Amniotic epithelial cell (primary cell): ENCODE measurements around the gene NT5C3B.
"Not testable (repeated sequence)": the region's sequence is repeated elsewhere in the genome, so short reads cannot be mapped to it uniquely, and the experiment has no call there.

Experiments used
- DNase-seq: peaks from one replicate; pipeline ENCODE4 v3.0.0-alpha.2; 2010; ENCODE audit warnings: low read depth

The NT5C3B gene

DNA sequence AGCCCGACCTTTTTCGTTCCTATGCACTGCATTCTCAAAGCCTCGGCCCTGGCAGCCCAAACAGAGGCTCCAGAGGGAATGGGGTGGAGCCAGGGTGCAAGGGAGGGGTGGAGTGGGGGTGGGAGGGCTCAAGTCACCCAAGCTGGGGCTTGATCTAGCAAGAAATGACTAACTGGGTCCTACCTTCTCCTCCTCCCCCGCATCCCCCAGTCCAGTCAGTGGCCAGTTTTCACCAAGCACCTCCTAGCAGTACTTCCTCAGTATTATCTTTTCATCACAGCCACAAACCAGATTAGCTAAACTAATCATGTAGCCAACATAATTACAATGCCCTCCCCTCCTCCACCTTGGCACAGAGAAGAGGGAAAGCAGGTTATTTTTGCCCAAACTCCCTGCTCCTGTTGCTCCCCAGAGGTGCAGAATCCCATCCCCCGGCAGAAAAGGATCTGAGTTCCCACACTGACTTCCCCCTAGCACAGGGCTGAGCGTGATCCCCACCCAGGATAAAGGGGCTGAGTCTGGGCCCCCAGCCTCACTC lies 51.8 kb downstream of the NT5C3B start:
- DNase-seq = peak; percentile 90

DNA sequence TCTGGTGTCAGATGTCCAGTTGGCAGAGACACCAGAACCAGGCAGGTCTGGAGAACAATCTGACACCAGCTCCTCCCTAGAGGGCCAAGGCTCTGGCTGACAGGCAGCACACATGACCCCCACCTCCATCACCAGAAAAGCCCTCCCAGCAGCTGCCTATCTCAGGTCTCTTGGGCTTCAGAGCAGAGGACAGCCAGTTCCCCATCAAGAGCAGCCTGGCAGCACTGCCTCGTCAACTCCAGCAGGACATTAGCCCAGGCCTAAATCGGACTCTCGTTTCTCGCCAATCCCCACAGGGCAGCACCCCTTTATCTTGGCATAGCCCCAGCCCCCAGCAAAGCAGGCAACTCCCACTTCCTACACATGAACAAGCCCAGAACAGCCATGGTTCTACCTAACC lies 53.9 kb downstream of the NT5C3B start:
- no peak for DNase-seq

DNA sequence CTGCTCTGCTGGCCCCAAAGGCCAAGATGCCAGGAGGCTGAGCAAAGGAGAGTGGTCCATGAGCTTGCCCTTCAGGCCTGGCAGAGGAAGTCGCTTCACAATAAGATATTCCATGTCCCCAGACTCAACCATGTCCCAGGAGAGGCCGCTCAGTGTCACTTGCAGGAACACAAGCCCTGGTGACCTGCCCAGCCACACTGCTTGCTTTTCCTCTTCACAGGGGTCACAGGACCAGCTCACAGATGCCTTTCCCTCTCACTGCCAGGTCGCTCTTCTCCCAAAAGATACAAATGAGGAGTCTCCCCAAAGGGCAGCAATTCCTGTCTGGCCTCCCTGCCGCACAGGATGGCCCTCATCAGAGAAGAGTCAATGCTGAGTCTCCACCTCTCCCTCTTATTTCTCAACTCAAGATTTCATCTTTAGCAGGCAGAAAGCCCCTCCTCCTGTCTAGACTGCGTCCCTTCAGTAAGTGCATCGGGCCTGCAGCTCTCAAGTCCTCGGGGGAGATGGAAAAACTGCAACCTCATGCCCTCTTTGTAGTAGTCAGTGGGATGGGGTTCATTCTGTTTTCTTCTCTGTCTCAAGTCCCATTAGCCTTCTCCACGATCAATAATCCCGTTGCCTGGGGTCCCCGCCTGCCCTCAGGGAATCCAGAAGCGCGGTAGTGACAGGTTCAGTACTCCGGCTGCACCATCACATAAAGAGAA lies 54.5 kb downstream of the NT5C3B start:
- peak; percentile 44 for DNase-seq

DNA sequence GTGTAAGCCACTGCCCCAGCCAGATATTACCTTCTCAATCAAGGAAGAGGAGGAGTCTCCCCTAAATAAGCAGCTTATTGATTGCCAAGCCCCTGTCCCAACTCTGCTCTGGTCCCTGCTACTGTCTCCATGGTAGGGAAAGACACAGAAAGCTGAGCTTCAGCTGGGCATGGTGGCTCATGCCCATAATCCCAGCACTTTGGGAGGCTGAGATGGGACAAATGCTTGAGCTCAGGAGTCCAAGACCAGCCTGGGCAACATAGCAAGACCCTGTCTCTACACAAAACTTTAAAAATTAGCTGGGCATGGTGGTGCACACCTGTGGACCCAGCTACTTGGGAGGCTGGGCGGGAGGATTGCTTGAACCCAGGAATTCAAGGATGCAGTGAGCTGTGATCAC lies 56.1 kb downstream of the NT5C3B start:
- DNase-seq = no peak

DNA sequence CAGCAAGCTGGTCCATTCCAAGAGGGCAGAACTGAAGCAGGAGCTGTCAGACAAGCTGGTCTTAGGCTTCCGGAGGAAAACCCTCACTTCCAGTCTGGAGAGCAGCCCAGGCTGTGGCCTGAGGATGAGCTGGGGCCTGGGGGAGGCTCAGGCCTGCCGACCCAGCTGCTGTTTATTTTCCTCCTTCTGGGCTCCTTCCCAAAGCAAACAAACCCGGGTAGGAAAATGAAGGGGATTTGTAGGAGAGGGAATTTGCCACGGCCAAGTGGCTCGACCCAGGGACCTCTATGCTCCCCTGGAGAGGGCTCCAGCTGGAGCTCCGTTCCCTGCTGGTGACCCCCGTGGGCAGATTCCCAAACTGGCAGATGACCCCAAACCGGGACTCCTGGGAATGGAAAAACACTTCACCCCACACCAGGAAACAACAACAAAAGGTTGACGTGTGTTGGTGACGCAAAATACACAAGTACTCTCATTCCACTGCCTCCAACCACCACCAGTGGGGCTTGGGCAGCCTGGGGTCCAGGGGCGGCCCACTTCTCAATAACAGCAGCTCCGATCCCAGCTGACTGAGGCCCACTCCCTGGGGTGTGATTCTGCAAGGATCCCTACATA lies 58.4 kb downstream of the NT5C3B start:
- peak; percentile 89 for DNase-seq

DNA sequence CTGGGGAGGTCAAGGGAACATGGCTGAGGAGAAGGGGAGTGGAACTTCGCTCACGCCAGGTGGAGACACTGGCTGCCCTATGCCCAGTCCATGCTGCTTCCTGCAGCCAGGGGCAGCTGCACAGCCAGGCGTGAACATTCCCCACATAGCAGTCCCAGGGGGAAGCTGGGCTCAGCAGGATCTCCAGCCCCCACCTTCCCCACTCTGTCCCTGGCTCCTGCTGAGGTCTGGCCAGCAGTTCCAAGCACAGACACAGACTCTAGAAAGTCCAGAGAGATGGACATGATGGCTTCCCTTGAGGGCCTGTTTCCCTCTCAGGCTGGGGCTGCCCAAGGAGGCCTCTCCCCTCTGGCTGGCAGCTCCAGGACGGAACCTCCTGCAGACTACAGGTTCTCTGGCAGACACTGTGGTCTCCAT lies 58.9 kb downstream of the NT5C3B start:
- no peak for DNase-seq

DNA sequence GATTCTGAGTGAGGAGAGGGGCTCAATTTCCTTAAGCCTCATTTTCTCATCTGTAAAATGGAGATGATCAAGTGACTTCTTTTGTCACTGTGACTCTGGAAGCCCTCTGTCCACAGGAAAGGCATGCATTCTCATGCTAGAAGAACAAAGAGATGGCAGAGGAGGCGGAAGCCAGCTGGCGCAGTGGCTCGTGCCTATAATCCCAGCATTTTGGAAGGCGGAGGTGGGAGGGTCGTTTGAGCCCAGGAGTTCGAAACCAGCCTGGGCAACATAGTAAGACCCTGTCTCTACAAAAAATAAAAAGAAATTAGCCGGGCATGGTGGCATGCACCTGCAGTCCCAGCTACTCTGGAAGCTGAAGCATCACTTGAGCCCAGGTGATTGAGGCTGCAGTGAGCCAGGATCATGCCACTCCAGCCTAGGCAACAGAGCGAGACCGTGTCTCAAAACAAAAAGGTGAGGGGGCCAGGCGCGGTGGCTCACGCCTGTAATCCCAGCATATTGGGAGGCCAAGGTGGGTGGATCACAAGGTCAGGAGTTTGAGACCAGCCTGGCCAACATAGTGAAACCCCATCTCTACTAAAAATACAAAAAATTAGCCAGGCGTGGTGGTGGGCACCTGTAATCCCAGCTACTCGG lies 59.7 kb downstream of the NT5C3B start:
- not testable (repeated sequence) for DNase-seq

DNA sequence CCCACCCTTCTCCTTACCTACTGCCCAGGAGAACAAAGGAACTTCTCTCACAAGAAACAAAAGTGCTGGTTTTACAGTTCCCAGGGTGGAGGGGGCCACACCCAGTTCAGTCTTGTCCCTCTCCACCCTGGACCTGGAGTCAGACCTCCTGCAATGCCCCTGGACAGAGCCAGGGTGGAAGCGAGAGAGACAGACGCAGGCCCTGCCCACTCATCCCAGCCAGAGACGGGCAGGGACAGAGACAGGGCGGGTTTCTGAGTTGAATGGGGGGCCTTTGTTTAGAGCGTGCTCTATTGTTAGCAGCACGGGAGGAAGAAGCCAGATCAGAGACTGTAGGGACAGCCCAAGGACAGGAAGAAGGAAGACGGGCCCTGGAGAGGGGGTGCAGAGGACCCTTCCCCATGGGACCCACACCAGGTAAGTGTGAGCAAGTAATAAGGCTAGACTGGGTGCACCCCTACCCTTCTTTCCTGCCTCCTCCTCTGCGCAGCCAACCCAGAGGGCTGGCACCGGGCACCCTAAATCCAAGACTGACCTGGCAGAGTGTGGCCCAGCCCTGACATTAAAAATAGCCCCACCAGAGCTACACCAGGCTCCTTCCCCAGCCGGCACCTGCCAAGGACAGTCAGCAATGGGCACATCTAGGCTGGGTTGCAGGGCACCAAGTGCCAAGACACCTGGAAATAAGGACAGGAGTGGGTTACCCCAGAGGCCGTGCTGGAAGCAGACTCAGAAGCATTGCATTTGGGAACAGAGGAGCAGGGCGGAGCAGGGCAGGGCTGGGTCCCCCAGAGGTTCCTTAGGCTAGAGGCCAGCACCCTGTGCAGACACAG lies 60.4 kb downstream of the NT5C3B start:
- no peak for DNase-seq
